Epithelial cell of esophagus (primary cell): ENCODE results near the gene CCDC169.

Source experiments
- DNase-seq: peaks from one replicate; pipeline ENCODE4 v3.0.0; 2010; ENCODE audit warnings: low read depth
- H3K4me3 ChIP-seq: 2 replicates; pipeline ENCODE4 v1.5.1; 2011; ENCODE audit warnings: mild to moderate bottlenecking, low read length, control low read depth
- TF ChIP-seq, protein P1 (sequence below): IDR thresholded peaks from 2 replicates; pipeline ENCODE4 v1.5.1; 2011; ENCODE audit warnings: low read depth, mild to moderate bottlenecking, low read length, control low read depth, inconsistent platforms; ENCODE audit not compliant: insufficient read depth; ENCODE audit errors: missing control alignments

CCDC169 gene

DNA sequence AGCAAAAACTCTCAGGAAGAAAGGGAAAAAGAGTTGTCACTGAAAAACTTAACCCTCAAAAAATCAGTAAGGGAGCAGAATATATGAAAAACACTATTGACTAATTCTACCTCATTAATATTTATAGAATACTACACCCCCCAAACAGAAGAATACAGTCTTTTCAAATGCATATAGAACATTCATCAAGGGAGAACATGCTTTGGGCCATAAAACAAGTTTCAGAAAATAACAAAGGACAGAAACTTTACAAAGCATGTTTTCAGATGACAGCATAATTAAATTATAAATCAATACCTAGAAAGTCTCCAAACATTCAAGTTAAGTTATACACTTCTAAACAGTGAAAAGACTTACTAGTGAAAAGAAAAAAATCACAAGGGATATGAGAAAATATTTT, 113.7 kb downstream of the CCDC169 start:
- TF ChIP-seq, protein P1, sequence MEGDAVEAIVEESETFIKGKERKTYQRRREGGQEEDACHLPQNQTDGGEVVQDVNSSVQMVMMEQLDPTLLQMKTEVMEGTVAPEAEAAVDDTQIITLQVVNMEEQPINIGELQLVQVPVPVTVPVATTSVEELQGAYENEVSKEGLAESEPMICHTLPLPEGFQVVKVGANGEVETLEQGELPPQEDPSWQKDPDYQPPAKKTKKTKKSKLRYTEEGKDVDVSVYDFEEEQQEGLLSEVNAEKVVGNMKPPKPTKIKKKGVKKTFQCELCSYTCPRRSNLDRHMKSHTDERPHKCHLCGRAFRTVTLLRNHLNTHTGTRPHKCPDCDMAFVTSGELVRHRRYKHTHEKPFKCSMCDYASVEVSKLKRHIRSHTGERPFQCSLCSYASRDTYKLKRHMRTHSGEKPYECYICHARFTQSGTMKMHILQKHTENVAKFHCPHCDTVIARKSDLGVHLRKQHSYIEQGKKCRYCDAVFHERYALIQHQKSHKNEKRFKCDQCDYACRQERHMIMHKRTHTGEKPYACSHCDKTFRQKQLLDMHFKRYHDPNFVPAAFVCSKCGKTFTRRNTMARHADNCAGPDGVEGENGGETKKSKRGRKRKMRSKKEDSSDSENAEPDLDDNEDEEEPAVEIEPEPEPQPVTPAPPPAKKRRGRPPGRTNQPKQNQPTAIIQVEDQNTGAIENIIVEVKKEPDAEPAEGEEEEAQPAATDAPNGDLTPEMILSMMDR: no peak
- no peak for DNase-seq
- H3K4me3 ChIP-seq: no peak overlapping the region
